Measurements from ENCODE around the gene IRF7.

IRF7 gene

GRCh38 chr11:640021-640706 lies 24.4 kb upstream of the IRF7 start:
- no peak for DNase-seq

- no peak for DNase-seq
Measured at GRCh38 chr11:639332-639955, 23.7 kb upstream of the IRF7 start.

DNA sequence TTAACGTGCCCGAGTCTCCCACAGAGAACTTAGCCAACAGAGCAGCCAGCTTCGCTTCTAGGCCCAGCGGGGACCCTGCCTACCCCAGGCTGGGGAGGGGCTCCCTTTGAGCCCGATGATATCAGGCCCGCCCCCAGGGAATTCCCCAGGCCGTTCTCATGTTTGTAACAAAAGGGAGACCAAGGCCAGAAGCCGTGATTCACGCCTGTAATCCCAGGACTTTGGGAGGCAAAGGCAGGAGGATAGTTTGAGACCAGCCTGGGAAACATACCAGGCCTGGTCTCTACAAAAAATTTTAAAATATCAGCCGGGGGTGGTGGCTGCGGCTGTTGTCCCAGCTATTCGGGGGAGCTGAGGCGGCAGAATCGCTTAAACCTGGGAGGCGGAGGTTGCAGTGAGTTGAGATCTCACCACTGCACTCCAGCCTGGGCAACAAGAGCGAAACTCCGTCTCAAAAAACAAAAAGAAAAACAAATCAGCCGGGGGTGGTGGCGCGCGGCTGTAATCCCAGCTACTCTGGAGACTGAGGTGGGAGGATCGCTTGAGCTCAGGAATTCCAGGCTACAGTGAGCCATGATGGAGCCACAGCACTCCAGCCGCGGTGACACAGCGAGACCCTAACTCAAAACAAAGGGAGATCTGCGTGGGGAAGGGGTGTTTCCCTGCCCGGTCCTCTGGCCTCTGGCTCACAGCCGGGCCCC lies 23.0 kb upstream of the IRF7 start:
- no peak for DNase-seq

- DNase-seq, result no peak
Measured at GRCh38 chr11:637593-638521, 22.1 kb upstream of the IRF7 start.

- no peak for DNase-seq
Measured at GRCh38 chr11:637333-637592, 21.5 kb upstream of the IRF7 start.

DNA sequence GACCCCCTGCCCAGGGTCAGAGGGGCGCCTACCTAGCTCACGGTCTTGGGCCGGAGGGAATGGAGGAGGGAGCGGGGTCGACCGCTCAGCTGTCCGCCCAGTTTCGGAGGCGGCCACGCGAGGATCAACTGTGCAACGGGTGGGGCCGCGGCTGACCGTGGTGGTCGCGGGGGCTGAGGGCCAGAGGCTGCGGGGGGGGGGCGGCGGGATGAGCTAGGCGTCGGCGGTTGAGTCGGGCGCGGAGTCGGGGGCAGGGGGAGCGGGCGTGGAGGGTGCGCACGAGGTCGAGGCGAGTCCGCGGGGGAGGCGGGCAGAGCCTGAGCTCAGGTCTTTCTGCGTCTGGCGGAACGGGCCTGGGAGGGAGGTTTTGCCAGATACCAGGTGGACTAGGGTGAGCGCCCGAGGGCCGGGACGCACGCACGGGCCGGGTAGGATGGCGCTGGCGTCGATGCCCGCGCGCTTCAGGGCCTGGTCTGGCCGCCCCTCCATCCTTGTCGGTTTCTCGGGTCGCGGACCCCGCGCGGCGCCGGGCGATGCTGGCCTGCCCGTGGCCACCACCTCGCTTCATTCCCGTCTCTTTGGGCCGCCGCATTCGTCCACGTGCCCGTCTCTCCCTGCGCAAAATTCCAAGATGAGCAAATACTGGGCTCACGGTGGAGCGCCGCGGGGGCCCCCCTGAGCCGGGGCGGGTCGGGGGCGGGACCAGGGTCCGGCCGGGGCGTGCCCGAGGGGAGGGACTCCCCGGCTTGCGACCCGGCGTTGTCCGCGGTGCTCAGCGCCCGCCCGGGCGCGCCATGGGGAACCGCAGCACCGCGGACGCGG lies 21.0 kb upstream of the IRF7 start, which contains the start of gene DRD4:
Gene DRD4, plus strand, starts transcription at position 759 of the 822 bp plus-strand sequence. Its CDS starts 36 bp downstream, at position 795.
- no peak for DNase-seq

- DNase-seq, result no peak
Measured at GRCh38 chr11:635945-636510, 20.3 kb upstream of the IRF7 start.

- DNase-seq, result no peak
Measured at GRCh38 chr11:630871-631270, 15.1 kb upstream of the IRF7 start.

- no peak for DNase-seq
Measured at GRCh38 chr11:629237-629583, 13.5 kb upstream of the IRF7 start.

DNA sequence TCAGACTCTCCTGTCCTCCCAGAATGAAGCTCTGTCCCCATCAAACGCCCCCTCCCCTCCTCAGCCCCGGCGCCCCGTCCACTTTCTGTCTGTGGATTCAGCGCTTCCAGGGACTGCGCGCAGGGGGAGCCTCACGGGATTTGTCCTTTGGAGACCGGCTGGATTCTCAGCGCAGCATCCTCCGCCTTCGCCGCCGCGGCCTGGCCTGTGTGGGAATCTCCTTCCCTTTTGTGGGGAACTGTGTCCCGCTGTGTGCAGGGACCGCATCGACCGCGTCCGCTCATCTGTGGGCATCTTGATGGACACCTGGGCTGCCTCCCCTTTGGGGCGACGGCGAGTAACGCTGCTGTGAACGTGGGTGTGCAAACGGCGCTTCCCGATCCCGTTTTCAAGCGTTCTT lies 12.3 kb upstream of the IRF7 start:
- no peak for DNase-seq

GRCh38 chr11:627308-627576 lies 11.5 kb upstream of the IRF7 start:
- DNase-seq, result no peak

DNA sequence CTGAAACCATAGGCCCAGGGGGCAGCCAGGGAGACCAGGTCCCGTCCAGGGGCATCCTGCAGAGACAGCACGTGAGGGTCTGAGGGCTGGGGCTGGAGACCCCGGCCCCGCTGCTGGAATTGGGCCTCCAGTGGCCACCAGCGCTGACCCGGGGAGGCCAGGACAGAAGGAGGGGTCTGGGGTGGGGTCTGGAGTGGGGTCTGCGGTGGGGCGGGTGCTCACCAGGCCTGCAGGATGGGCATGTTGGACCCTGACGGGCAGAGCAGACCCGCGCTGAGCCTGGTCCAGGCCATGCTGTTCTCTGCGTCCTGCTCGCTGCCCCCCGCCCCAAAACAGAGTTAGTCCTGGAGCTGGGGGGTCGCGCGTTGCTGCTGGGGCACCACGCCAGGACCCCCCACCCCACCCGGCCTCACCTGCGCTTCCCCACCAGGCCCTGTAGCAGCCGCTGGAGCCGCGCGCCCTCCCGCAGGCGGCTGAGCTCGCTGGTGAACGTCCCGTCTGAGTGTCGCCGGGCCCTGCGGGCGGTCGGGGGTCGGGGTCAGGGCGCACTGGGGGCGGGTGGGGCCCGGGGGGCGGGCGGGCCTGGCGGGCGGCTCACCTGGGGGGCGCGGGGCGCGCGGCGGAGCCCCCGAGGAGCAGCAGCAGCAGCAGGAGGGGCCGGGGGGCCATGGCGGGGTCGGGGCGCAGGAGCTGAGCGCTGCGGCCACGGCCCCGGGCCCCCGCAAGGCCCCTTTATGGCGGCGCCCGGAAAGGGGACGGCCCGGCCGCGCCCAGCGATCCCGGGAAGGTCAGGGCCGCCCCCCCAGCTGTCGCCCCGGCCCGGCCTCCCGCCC lies 10.9 kb upstream of the IRF7 start, which contains the start of gene SCT:
Gene SCT, minus strand, starts transcription at position 707 of the 833 bp plus-strand sequence. Its CDS starts 38 bp downstream, at position 669.
- DNase-seq, result no peak

DNA sequence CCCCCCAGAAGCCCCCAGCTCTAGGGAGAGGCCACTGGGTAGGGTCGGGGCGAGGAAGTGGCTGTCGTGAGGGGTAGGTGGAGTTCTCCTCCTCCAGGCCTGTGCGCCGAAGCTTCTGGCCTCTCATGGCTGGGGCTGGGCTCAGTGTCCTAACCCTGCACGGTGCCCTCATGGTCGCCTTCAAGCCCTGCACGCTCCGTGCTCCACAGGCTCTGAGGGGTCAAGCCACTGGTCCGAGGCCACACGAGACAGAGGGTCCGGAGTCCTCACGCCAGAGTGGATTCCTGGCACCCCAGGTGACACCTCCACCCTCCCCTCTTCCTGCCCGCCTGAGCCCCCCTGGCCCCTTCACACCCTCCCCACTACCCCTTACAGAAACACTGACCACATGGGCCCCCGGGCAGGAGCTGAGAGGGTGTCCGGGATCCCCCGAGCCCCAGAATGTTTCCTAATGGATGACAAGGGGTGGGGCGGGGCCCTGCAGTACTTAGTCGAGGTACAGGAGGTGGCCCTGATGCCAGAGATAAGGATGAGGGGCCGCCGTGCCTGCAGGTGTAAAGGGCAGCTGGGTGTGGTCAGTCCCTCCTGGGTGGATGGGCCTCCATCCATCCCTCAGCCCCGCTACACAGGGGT lies 10.0 kb upstream of the IRF7 start:
- no peak for DNase-seq

DNA sequence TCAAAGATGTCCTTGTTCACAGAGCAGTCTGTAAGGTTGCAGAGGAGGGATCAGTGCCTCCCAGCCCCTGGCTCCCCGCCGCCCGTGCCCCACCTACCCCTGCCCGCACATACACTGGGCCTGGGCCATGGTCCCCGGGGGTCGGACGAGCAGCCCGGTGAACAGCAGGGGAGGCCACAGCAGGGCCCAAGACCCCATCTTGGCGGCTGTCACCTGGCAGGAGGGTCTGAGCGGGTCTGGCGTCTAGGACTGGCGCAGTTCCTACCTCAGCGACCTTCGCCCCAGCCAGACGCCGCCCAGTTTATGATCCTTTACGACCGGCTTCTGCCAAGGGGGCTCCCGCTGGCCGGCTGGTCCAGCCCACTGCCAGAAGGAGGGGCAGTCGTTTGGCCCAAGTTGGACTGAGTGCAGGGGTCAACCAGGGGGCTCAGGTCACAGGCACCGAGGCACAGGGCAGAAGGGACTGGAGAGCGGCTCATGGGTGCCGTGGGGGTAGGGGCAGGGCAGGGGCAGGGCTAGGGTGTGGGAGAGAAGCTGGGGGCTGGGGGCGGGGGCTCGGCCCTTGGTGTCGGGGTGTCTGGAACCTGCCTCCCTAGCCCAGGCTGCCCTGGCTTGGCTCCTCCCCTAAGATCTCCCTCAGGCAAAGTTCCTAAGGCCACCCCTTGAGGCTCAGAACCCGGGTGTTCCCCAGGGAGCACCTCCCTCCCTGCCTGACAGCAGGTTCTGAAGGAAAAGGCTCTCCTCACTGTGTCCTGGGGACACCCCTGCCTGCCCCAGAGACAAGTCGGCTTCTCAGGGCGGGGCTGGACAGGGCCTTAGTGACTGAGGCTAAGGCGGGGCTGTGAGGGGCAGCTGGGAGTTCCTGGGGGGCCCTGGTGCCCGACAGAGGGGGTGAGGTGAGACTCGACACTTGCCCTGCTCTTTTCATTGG lies 9.2 kb upstream of the IRF7 start, which contains the start of gene CDHR5:
Gene CDHR5, minus strand, starts transcription at position 251 of the 931 bp plus-strand sequence. Its CDS starts 53 bp downstream, at position 198.
- no peak for DNase-seq

DNA sequence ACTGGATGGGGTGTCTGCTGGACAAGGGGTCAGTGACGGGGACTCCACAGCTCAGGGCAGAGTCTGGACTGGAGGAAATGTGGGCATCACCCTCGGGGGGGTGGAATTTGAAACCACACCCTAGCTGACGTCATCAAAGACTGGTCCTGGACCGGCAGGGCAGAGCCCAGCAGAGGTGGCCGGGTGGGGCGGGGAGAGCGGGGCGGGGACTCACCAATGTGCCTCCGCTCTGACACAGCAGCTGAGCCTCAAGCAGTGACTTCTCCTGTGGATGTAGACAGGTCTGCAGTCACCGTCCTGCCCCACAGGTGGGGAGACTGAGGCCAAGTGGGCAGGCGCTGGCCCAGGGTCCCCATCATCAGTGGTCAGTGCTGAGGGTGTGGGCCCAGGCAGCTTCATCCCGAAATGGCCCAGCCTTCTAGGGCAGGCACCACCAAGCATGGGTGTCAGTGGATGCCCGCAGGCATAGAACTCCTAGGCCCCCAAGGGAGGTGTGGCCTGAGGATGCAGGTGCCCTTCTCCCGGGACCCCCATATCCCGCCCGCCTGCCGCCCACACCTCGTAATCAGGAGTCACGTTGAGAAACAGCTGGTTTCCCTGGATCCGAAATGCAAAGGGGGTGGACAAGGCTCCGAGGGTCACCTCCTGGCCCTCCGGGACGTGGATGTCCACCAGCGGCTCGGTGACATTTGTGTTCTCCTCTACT lies 8.4 kb upstream of the IRF7 start:
- DNase-seq, result no peak

GRCh38 chr11:623349-623869 lies 7.7 kb upstream of the IRF7 start:
- no peak for DNase-seq

DNA sequence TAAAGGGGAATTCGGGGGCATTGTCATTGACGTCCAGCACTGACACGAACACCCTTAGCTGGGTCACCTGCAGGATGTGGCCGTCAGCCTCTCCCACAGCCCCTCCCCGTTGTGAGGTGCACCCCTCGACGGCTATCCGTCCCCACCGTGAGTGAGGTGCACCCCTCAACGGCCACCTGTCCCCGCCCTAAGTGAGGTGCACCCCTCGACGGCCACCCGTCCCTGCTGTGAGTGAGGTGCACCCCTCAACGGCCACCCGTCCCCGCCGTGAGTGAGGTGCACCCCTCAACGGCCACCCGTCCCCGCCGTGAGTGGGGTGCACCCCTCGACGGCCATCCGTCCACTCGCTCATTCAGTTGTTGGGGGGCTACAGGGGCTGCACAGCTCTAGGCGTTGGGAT lies 6.1 kb upstream of the IRF7 start:
- DNase-seq, result no peak

Measured in NCI-H1048 (cell line).